Activated B cell treated with CpG ODN at 0.5 μM for 24 hours (primary cell): ENCODE measurements around the gene TUFT1. TPM values are rescaled to one million over a fixed set of nuclear protein-coding genes. Genes with fewer than 3 reads are reported as not detected.
"Not testable (repeated sequence)": the region's sequence is repeated elsewhere in the genome, so short reads cannot be mapped to it uniquely, and the experiment has no call there.

Experiments used
- ATAC-seq: fragments of 200-7000 bp; cut with Tn5 transposase; one replicate; pipeline ENCODE4 v1.10.0; 2021; ENCODE audit warnings: low read depth, mild to moderate bottlenecking, moderate library complexity
- CTCF ChIA-PET: fragments of 350-600 bp; sonication (Branson Sonifier 250); formaldehyde crosslinking; loops from one replicate; lab custom pipeline; 2021; ENCODE audit warnings: antibody characterized with exemption; lab: Charles Lee
- POLR2A ChIA-PET: fragments of 350-600 bp; sonication (Branson Sonifier 250); formaldehyde crosslinking; loops from one replicate; lab custom pipeline; 2021; ENCODE audit warnings: antibody characterized with exemption; lab: Charles Lee
- DNase-seq: peaks from one replicate; pipeline ENCODE4 v3.0.0; 2022
- H3K27ac Mint-ChIP-seq: one replicate; pipeline ENCODE4 v1.8.0; 2020; ENCODE audit warnings: mixed read lengths
- H3K27me3 Mint-ChIP-seq: one replicate; pipeline ENCODE4 v1.8.0; 2021; ENCODE audit warnings: mixed read lengths
- H3K36me3 Mint-ChIP-seq: one replicate; pipeline ENCODE4 v1.8.0; 2021; ENCODE audit warnings: low read depth, mixed read lengths
- H3K4me1 Mint-ChIP-seq: one replicate; pipeline ENCODE4 v1.8.0; 2021; ENCODE audit warnings: mixed read lengths
- H3K4me3 Mint-ChIP-seq: one replicate; pipeline ENCODE4 v1.8.0; 2020; ENCODE audit warnings: mild to moderate bottlenecking, mixed read lengths
- H3K9me3 Mint-ChIP-seq: one replicate; pipeline ENCODE4 v1.8.0; 2020; ENCODE audit warnings: mixed read lengths
- CTCF ChIP-seq: fragments of 200-600 bp; IDR thresholded peaks from one replicate; pipeline ENCODE4 v1.8.0; 2022; ENCODE audit warnings: antibody characterized with exemption, mild to moderate bottlenecking
- intact Hi-C: fragments of 100-400 bp; cut with micrococcal nuclease; formaldehyde crosslinking; loops from one replicate; pipeline ENCODE4 v1.15.1; 2024
- total RNA-seq: library from RNA; stranded (reverse); gene quantifications from 2 replicates; pipeline ENCODE4 v1.2.3, GENCODE V29; 2022

The TUFT1 gene
- total RNA-seq, 1 donor from 2014 or later, result 2.3 TPM

GRCh38 chr1:151520359-151520758 is 19.8 kb upstream of the TUFT1 start:
- Mint-ChIP-seq H3K27ac (no peak overlapping the region), H3K4me1 (no peaks in the 10 kb centered on the region), H3K36me3 (no peaks in the 10 kb centered on the region), H3K27me3 (no peaks in the 10 kb centered on the region), H3K9me3 (no peaks in the 10 kb centered on the region), H3K4me3 (no peak overlapping the region)
- TF ChIP-seq CTCF, result no peak
- DNase-seq, result no peak
- CTCF ChIA-PET, result no interaction called here
- POLR2A ChIA-PET, result no interaction called here
- intact Hi-C loops, result no loop called here
- no peak for ATAC-seq

GRCh38 chr1:151522427-151522826 is 17.7 kb upstream of the TUFT1 start:
- H3K4me1 Mint-ChIP-seq, result not testable (repeated sequence)

DNA sequence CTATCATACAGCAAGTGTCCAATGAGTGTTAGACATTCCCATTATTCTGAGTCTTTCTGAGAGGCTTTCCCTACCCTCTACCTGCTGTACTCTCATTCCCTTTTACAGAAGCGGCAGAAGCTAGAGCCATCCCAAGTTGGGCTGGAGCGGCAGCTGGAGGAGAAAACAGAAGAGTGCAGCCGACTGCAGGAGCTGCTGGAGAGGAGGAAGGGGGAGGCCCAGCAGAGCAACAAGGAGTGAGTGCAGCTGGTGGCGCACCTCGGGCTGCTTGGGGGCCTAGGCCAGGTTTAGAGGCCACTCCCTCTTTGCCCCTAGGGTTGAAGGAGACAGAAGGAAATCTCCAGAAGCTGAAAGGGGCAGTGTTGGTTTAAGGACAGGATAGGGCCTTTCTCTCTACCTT is 16.8 kb upstream of the TUFT1 start:
- Mint-ChIP-seq H3K9me3 (no peaks in the 10 kb centered on the region), H3K36me3 (no peaks in the 10 kb centered on the region), H3K4me1 (no peaks in the 10 kb centered on the region), H3K4me3 (no peak overlapping the region), H3K27me3 (no peaks in the 10 kb centered on the region), H3K27ac (no peak overlapping the region)
- ATAC-seq (no peak), DNase-seq (no peak)
- ChIA-PET POLR2A (no interaction called here), CTCF (no interaction called here)
- TF ChIP-seq CTCF, result no peak
- intact Hi-C loops, result no loop called here

More at GRCh38 chr1:151522427-151522826, 17.7 kb upstream of the TUFT1 start:
- H3K27me3 Mint-ChIP-seq, intact Hi-C loops, ATAC-seq, H3K36me3 Mint-ChIP-seq, CTCF ChIA-PET, DNase-seq, POLR2A ChIA-PET, H3K27ac Mint-ChIP-seq, H3K4me3 Mint-ChIP-seq, H3K9me3 Mint-ChIP-seq: not testable (repeated sequence)

GRCh38 chr1:151524736-151525135 is 15.4 kb upstream of the TUFT1 start:
- Mint-ChIP-seq H3K9me3 (no peaks in the 10 kb centered on the region), H3K36me3 (no peaks in the 10 kb centered on the region), H3K27ac (no peak overlapping the region), H3K27me3 (no peaks in the 10 kb centered on the region), H3K4me1 (no peaks in the 10 kb centered on the region), H3K4me3 (no peak overlapping the region)
- DNase-seq, result no peak
- TF ChIP-seq CTCF, result no peak
- POLR2A ChIA-PET, result no interaction called here
- intact Hi-C loops, result no loop called here
- no peak for ATAC-seq
- CTCF ChIA-PET, result no interaction called here

GRCh38 chr1:151526735-151527525 is 13.2 kb upstream of the TUFT1 start:
- H3K27me3 Mint-ChIP-seq, result no peaks in the 10 kb centered on the region
- POLR2A ChIA-PET, result no interaction called here
- no peaks in the 10 kb centered on the region for H3K36me3 Mint-ChIP-seq

More at GRCh38 chr1:151526735-151527525, 13.2 kb upstream of the TUFT1 start:
- CTCF ChIA-PET, result no interaction called here
- intact Hi-C loops, result no loop called here
- Mint-ChIP-seq H3K4me3 (no peak overlapping the region), H3K4me1 (no peaks in the 10 kb centered on the region), H3K9me3 (no peaks in the 10 kb centered on the region), H3K27ac (no peak overlapping the region)
- no peak for TF ChIP-seq CTCF
- no peak for DNase-seq
- no peak for ATAC-seq
